Measurements from ENCODE around the gene IDH3A. TPM values are rescaled to one million over a fixed set of nuclear protein-coding genes. Genes with fewer than 3 reads are reported as not detected.

Gene IDH3A
- polyA plus RNA-seq, 6 donors from 2014 or later: 69.1 to 116 (median 76.7) TPM

DNA sequence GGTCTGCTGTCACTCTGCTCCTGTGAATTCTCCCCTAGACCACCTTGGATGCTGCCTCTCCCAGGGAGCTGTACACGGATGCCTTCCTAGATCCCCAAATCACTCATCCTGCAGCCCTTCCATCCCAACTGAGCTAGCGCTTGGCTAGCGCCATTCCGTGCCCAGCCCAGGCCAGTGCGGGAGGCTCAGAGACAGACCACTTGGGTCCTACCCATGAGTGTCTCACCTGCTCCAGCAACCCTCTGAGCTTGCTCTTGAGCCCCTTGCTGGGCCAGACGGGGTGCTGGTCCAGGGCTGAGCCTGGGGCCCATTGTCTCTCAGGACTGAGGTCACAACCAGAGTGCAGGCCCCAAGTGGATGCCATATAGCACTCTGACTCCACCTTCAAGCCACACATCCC is 39.1 kb upstream of the IDH3A start:
- H3K36me3 Mint-ChIP-seq: no peaks in the 10 kb centered on the region
- peaks cover 4 to 14% (median 8%) of the 10 kb centered on the region in 3 donors for H3K4me1 Mint-ChIP-seq
- ATAC-seq (ENCODE audit: low read depth in 2 of 2) (no peak), DNase-seq (no peak)
- H3K4me3 Mint-ChIP-seq: no peak overlapping the region
- H3K27me3 Mint-ChIP-seq: no peaks in the 10 kb centered on the region
- no peaks in the 10 kb centered on the region for H3K9me3 Mint-ChIP-seq
- peak overlapping the region in 1 of 6 donors; percentile 80 for H3K27ac Mint-ChIP-seq

DNA sequence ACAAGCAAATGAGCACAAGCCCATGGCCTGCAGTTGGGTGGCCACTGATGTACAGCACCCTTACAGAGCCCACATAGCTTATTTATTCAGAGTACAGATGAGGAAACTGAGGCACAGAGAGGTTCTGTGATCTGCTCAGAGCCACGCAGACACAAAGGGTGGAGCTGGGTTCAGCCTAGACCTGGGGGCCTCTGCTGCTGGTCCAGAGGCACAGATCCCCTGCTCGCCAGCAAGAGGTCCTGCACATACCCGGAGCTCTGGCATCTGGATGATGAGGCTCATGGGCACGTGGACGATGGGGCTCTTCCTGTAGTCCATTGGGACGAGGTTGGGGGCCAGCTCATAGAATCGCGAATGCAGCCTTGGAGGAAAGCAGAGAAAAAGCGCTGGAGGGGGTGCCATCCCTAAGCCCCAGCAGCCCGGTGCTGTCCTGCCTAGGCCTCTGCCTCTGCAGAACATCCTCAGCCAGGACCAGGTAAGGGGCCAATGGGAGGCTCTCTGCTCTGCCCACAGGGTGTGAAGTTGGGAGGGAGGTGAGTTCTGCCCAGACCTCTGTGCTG is 38.2 kb upstream of the IDH3A start:
- Mint-ChIP-seq H3K27ac (peak overlapping the region in 1 of 6 donors; percentile 76), H3K4me3 (no peak overlapping the region), H3K4me1 (peaks cover 4 to 14% (median 8%) of the 10 kb centered on the region in 3 donors), H3K27me3 (no peaks in the 10 kb centered on the region), H3K9me3 (no peaks in the 10 kb centered on the region), H3K36me3 (no peaks in the 10 kb centered on the region)
- ATAC-seq (ENCODE audit: low read depth in 2 of 2) (no peak), DNase-seq (no peak)

DNA sequence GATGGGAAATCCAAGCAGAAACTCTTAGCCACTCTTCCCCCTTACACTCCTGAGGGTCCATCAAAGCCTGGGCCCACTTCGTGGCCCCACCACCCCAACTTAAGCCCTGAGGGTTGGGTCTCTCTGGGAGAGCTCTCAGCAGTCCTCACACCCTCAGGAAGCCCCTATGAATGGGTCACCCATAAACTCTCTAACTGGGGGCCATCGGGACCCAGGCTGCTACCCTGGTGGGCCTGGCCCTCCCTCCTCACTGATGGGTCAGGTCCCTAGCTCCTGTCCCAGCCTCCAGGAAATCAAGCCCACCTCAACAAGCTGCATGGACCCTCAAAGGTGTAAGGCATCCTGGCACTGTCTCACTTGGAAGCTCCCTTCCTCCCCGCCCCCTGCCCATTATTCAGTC is 37.4 kb upstream of the IDH3A start:
- Mint-ChIP-seq H3K4me1 (peaks cover 4 to 14% (median 8%) of the 10 kb centered on the region in 3 donors), H3K9me3 (no peaks in the 10 kb centered on the region), H3K27ac (peak overlapping the region in 1 of 6 donors; percentile 3), H3K27me3 (no peaks in the 10 kb centered on the region), H3K36me3 (no peaks in the 10 kb centered on the region), H3K4me3 (no peak overlapping the region)
- DNase-seq (no peak), ATAC-seq (ENCODE audit: low read depth in 2 of 2) (no peak)

DNA sequence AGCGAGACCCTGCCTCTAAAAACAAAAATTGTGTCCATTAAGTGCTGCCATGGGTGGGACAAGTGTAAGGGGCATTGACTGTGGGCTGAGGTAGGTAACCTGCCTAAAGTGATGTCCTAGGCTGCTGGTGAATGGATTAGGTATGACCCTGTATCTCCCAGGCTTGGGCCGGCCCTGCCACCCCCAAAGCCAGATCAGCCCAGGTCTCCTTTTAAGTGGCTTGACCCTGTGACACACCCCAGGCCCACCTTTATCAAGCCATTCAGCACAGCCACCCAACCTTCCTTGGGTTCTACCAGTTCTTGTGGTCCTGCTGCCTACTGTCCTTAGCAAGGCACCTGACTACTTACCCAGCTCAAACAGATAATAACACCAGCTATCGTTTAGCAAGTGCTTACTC is 36.6 kb upstream of the IDH3A start:
- no peaks in the 10 kb centered on the region for H3K36me3 Mint-ChIP-seq

DNA sequence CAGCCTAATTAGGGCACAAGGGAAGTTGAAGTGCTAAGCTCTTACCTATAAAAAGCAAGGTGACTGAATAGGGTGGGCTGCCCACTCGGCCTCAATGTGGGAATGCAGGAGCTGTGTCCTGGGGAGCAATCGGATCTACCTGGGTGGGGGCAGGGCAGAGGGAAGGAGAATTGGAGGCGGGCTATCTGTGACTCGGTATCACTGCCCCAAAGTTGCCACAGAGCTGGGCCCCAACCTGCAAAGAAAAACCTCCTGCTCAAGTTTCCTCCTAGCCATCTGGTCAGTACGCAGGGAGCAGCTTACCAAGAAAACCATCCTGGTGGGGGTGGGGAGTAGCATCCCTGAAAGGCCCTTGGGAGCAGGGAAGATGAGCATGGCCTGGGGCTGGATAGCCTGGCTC is 28.6 kb upstream of the IDH3A start:
- DNase-seq: no peak
- no peak overlapping the region for H3K27ac Mint-ChIP-seq
- ATAC-seq (ENCODE audit: low read depth in 2 of 2): no peak
- H3K4me3 Mint-ChIP-seq: no peak overlapping the region
- H3K4me1 Mint-ChIP-seq: no peaks in the 10 kb centered on the region
- H3K36me3 Mint-ChIP-seq: no peaks in the 10 kb centered on the region
- H3K9me3 Mint-ChIP-seq: no peaks in the 10 kb centered on the region
- no peaks in the 10 kb centered on the region for H3K27me3 Mint-ChIP-seq

More for the DNA sequence above, 36.6 kb upstream of the IDH3A start:
- Mint-ChIP-seq H3K27ac (no peak overlapping the region), H3K4me1 (peaks cover 4 to 14% (median 8%) of the 10 kb centered on the region in 3 donors), H3K9me3 (no peaks in the 10 kb centered on the region), H3K27me3 (no peaks in the 10 kb centered on the region), H3K4me3 (no peak overlapping the region)
- ATAC-seq (ENCODE audit: low read depth in 2 of 2) (no peak), DNase-seq (no peak)

DNA sequence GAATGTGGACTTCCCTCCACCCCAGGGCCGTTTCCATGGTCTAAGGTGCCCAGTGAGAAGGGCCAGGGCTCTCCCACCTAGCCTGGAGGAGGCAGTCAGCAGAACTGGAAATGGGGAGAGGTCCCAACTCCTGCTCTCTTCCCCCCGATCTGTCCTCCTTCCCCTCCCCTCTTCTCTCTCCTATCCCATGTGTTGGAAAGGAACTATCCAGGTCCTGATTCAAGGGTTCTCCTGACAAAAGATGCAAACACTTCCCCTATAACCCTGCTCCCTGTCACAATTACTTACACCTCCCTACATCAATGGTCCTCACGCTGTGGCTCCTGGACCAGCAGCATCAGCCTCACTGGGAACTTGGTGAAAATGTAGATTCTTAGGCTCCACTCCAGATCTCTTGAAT is 23.9 kb upstream of the IDH3A start:
- no peaks in the 10 kb centered on the region for H3K27me3 Mint-ChIP-seq
- ATAC-seq (ENCODE audit: low read depth in 2 of 2) (no peak), DNase-seq (no peak)
- peaks cover 4 to 6% (median 4%) of the 10 kb centered on the region in 3 donors for H3K4me1 Mint-ChIP-seq
- H3K9me3 Mint-ChIP-seq: no peaks in the 10 kb centered on the region
- no peaks in the 10 kb centered on the region for H3K36me3 Mint-ChIP-seq
- H3K27ac Mint-ChIP-seq: no peak overlapping the region
- no peak overlapping the region for H3K4me3 Mint-ChIP-seq

DNA sequence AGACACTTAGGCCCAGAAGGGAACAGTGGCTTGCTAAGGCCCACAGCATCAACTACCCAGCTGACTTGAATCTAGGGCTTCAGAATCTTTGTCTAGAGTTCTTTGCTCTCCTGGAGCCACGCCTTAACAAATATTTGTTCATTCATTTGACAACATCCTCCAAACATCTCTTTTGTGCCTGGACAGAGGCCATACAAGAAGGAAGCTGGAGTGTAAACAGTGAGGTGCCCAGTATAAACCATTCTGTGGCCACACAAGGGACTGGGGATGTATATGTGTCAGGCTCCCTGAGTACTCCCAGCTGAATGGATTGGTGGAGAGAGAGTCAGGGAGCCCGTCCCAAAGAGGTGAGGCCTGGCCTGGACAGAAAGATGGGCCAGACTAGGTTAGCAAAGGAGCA is 21.3 kb upstream of the IDH3A start:
- Mint-ChIP-seq H3K4me3 (peak overlapping the region in 2 of 8 donors; percentile 37 to 54), H3K36me3 (no peaks in the 10 kb centered on the region), H3K27me3 (no peaks in the 10 kb centered on the region), H3K27ac (peak overlapping the region in 2 of 6 donors; percentile 52 to 93), H3K4me1 (peaks cover 12 to 23% (median 17%) of the 10 kb centered on the region in 3 donors), H3K9me3 (no peaks in the 10 kb centered on the region)
- ATAC-seq (ENCODE audit: low read depth in 2 of 2) (no peak), DNase-seq (no peak)

DNA sequence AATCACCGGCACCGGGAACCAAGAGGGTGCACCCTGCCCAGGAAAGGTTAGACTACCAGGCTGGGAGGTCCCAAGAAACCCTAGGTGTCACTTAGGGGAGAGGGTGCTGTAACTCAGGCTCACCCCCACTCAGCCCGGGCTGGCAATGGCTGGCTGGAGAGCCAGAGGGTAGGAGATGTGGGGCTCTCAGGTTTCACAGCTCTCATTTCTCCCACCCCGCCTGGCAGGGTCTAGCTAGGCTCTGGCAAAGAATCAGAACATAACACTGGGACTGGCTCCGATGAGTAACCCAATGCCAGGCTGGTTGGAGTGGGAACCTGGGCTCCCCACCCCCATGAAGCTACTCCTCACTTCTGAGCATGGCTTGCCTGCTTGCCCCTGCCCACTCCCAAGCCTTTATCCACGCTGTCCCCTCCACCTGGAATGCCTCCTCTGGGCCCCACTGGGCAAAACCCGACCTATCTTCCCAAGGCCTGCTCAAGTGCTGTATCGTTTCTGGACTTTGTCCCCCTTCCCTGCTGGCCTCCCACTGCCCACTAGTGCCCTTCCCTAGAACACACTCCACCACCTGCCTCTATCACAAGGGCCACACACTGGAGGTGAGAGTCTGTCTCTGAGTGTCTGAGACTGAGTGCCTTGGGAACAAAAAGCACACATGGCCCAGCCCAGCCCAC is 19.9 kb upstream of the IDH3A start:
- no peaks in the 10 kb centered on the region for H3K9me3 Mint-ChIP-seq
- peak overlapping the region in 3 of 6 donors; percentile 13 to 91 (median 45) for H3K27ac Mint-ChIP-seq
- DNase-seq (no peak), ATAC-seq (ENCODE audit: low read depth in 2 of 2) (no peak)
- no peaks in the 10 kb centered on the region for H3K36me3 Mint-ChIP-seq
- peak overlapping the region in 1 of 8 donors; percentile 78 for H3K4me3 Mint-ChIP-seq
- H3K4me1 Mint-ChIP-seq: peaks cover 12 to 29% (median 17%) of the 10 kb centered on the region in 3 donors
- no peaks in the 10 kb centered on the region for H3K27me3 Mint-ChIP-seq

DNA sequence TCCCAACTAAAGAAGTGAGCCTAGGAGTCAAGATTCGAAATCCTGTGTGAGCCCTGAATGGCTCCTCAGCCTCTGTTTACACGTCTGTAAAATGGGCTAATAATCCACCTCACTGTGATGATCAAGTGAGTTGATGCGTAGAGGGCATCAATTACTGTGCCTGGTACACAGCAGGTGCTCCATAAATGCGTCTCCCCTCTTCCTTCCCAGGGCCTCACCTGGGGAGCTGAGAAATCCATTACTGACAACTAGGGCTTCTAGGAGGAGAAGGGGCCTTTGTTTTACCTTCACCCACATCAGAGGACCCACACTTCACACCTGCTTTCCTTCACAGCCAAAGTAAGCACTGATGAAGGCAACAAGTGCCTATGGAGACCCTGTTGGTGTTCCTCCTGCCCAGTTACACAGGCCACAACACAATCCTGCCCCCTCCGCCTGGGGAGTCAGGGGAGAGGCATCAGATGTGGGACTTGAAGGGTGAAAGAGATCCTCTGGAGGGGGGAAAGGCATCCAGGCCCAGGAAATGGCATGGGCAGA is 19.3 kb upstream of the IDH3A start:
- Mint-ChIP-seq H3K27me3 (no peaks in the 10 kb centered on the region), H3K4me3 (peak overlapping the region; percentile 77 to 95 (median 86)), H3K9me3 (no peaks in the 10 kb centered on the region), H3K4me1 (peaks cover 12 to 29% (median 17%) of the 10 kb centered on the region in 3 donors), H3K27ac (peak overlapping the region in 3 of 6 donors; percentile 55 to 91 (median 82)), H3K36me3 (no peaks in the 10 kb centered on the region)
- ATAC-seq (ENCODE audit: low read depth in 2 of 2): no peak
- no peak for DNase-seq

DNA sequence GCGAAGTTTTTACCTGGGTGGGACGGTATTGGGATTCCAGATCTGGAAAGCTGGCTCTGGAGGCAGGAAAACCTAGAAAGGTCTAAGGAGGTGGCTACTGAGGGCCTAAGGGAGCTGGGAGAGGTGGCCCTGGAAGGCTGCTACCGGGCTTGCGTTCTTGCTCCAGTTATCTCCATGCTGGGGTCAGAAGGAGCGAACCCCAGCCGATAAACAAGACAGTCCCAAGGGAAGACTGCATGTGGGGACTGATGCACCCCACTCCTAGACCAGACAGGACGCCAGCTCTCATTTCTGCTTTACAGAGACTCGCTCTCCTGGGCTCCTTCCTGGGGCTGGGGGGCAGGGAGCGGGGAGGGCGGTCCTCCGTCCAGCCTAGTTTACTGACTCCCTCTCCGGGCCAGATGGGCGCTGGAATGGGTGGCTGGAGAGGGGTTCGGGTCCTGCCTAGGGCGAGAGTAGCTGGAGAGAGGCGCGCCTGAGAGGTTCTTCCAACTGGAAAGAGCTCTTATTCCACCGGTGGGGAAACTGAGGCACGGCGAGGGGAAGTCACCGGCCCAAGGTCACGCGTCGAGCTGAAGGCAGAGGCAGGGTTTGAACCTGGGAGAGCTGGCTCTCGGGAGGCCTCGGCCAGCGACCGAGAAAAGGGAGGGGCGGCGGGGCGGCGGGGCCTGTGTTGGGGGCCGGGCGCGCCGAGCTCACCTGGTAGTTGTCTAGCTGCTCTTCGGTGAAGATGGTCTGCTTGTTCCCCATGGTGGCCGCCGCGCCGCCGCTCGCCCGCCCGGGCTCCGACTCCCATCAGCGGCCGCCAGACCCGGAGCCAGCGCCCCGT is 18.5 kb upstream of the IDH3A start:
- Mint-ChIP-seq H3K27ac (peak overlapping the region in 4 of 6 donors; percentile 82 to 96 (median 86)), H3K36me3 (no peaks in the 10 kb centered on the region), H3K4me1 (peaks cover 12 to 29% (median 17%) of the 10 kb centered on the region in 3 donors), H3K27me3 (no peaks in the 10 kb centered on the region), H3K4me3 (peak overlapping the region; percentile 77 to 95 (median 88)), H3K9me3 (no peaks in the 10 kb centered on the region)
- DNase-seq: no peak
- ATAC-seq (ENCODE audit: low read depth in 2 of 2): peak; percentile 68 to 69

DNA sequence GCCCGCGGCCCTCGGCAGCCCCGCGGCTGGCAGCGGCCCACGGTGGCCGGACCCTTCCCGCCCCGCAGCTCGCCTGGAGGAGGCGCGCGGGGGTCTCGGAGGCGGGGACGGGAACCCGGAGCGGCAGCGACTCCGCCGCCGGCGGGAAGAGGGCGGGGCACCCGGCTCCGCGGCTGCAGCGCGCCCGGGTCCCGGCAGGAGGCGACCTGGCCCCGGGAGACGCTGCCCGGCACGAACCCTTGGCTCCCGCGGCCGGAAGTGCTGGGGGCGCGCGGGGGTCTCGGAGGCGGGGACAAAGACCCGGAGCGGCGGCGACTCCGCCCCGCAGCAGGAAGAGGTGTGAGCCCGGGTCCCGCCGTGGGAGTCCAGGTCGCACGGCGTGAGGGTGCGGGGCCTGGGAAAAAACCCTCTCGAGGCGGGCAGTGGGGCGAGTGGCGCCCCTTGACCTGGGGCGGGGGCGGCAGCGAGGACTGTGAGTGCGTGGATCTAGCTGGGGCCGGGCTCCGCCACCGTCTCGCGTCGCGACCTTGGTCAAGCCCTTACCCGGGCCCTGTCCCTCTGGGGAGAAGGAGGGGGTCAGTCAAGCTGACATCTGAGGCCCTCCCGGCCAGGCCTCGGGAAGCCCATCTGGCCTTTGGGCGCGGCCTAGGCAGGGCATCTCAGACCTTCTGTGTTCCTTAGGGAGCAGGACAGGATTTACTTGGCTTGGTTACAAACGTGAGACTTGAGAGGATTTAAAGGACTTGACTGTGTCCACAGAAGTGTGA is 17.7 kb upstream of the IDH3A start, which contains the start of gene CIB2:
TSS of gene CIB2 (minus strand) at position 151 of the 767 bp plus-strand sequence. CDS start 230 bp downstream, outside the sequence.
- DNase-seq: peak; percentile 79
- H3K9me3 Mint-ChIP-seq: no peaks in the 10 kb centered on the region
- H3K27me3 Mint-ChIP-seq: no peaks in the 10 kb centered on the region
- ATAC-seq (ENCODE audit: low read depth in 2 of 2): peak; percentile 85 to 86
- no peaks in the 10 kb centered on the region for H3K36me3 Mint-ChIP-seq
- H3K27ac Mint-ChIP-seq: peak within 1 kb of the TSS; percentile 34 to 96 (median 86)
- H3K4me1 Mint-ChIP-seq: peaks cover 12 to 30% (median 17%) of the 10 kb centered on the region in 3 donors
- peak within 1 kb of the TSS; percentile 84 to 95 (median 89) for H3K4me3 Mint-ChIP-seq

DNA sequence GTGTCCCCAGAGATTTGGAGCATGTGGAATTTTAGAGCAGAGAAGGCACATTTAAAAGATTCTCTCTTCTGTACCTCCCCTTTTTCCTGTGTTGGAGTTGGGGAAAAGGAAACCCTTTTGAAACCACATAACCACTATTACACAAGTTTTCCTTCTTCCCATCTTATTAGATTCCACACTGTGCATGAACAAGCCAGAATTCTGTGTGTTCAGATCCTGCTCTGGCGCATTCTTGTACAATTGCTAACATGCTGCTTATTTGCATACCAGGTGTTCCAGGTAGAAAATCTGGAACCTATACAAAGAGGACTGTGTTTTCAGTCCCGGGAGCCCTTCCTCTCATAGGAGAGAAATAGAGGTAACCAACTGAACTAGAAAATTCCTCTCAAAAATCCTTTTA is 15.4 kb upstream of the IDH3A start:
- no peaks in the 10 kb centered on the region for H3K9me3 Mint-ChIP-seq
- no peak overlapping the region for H3K27ac Mint-ChIP-seq
- DNase-seq (no peak), ATAC-seq (ENCODE audit: low read depth in 2 of 2) (no peak)
- no peaks in the 10 kb centered on the region for H3K36me3 Mint-ChIP-seq
- H3K4me3 Mint-ChIP-seq: peak overlapping the region in 1 of 8 donors; percentile 56
- H3K4me1 Mint-ChIP-seq: peaks cover 12 to 28% (median 17%) of the 10 kb centered on the region in 3 donors
- no peaks in the 10 kb centered on the region for H3K27me3 Mint-ChIP-seq

DNA sequence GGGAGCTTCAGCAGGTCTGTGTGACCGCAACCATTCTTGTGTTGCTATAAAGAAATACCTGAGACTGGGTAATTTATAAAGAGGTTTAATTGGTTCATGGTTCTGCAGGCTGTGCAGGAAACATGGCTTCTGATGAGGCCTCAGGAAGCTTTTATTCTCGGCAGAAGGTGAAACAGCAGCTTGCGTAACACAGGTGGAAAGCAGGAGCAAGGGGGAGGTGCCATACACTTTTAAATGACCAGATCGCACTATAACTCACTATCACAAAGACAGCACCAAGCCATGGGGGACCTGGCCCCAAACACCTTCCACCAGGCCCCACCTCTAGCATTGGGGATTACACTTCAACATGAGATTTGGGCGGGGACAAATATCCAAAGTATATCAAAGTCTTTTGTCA is 9.6 kb upstream of the IDH3A start:
- Mint-ChIP-seq H3K36me3 (no peaks in the 10 kb centered on the region), H3K27ac (peak overlapping the region in 1 of 6 donors; percentile 39), H3K27me3 (no peaks in the 10 kb centered on the region), H3K9me3 (peaks cover 0 to 1% (median 0%) of the 10 kb centered on the region in 7 donors), H3K4me1 (peaks cover 0 to 6% (median 6%) of the 10 kb centered on the region in 3 donors), H3K4me3 (no peak overlapping the region)
- DNase-seq: no peak
- no peak for ATAC-seq (ENCODE audit: low read depth in 2 of 2)
